OCI-LY1 (cell line): ENCODE measurements around the gene SGPL1.

Experiments
- H2AFZ ChIP-seq: fragments of 200-600 bp; sonication (generic), shearing (Covaris generic); 2 replicates; pipeline ENCODE4 v1.6.0; 2014; ENCODE audit warnings: antibody characterized with exemption, mild to moderate bottlenecking, low read length
- H3F3A ChIP-seq: fragments of 200-600 bp; sonication (generic), shearing (Covaris generic); 2 replicates; pipeline ENCODE4 v1.6.0; 2014; ENCODE audit warnings: mild to moderate bottlenecking, antibody characterized with exemption, low read length, moderate library complexity; ENCODE audit not compliant: insufficient read depth
- H3K27ac ChIP-seq: fragments of 200-600 bp; sonication (generic); 2 replicates; pipeline ENCODE4 v1.5.1; 2014; ENCODE audit warnings: low read length, mixed run types, mild to moderate bottlenecking, low read depth; ENCODE audit not compliant: poor library complexity, severe bottlenecking
- H3K27me3 ChIP-seq: fragments of 200-600 bp; sonication (generic); 2 replicates; pipeline ENCODE4 v1.6.0; 2014; ENCODE audit warnings: antibody characterized with exemption, mild to moderate bottlenecking, low read length, moderate library complexity; ENCODE audit not compliant: insufficient read depth
- H3K36me3 ChIP-seq: fragments of 200-600 bp; sonication (generic); 2 replicates; pipeline ENCODE4 v1.6.1; 2014; ENCODE audit warnings: mild to moderate bottlenecking, antibody characterized with exemption, low read length, moderate library complexity, mixed read lengths; ENCODE audit not compliant: insufficient read depth
- H3K4me1 ChIP-seq: fragments of 200-600 bp; sonication (generic); 2 replicates; pipeline ENCODE4 v1.5.1; 2014; ENCODE audit warnings: mild to moderate bottlenecking, low read length, moderate library complexity; ENCODE audit not compliant: insufficient read depth, severe bottlenecking
- H3K4me2 ChIP-seq: fragments of 200-600 bp; sonication (generic), shearing (Covaris generic); 2 replicates; pipeline ENCODE4 v1.6.1; 2014; ENCODE audit warnings: low read length
- H3K4me3 ChIP-seq: fragments of 200-600 bp; sonication (generic); 2 replicates; pipeline ENCODE4 v1.5.1; 2014; ENCODE audit warnings: low read length, low read depth, mild to moderate bottlenecking, mixed read lengths; ENCODE audit not compliant: poor library complexity, severe bottlenecking
- H3K79me2 ChIP-seq: fragments of 200-600 bp; shearing (Covaris generic); 2 replicates; pipeline ENCODE4 v1.6.1; 2016; ENCODE audit warnings: mixed run types, low read length, mixed read lengths; ENCODE audit not compliant: insufficient read depth
- H3K9ac ChIP-seq: fragments of 200-600 bp; sonication (generic), shearing (Covaris generic); 2 replicates; pipeline ENCODE4 v1.6.1; 2014; ENCODE audit warnings: mild to moderate bottlenecking, low read length, mixed read lengths
- H3K9me2 ChIP-seq: fragments of 200-600 bp; sonication (generic), shearing (Covaris generic); 2 replicates; pipeline ENCODE4 v1.6.1; 2014; ENCODE audit warnings: low read depth, mild to moderate bottlenecking, low read length, mixed read lengths
- H3K9me3 ChIP-seq: fragments of 200-600 bp; shearing (Covaris generic); 2 replicates; pipeline ENCODE4 v1.6.1; 2014; ENCODE audit warnings: low read length, mixed read lengths
- H4K20me1 ChIP-seq: fragments of 200-600 bp; sonication (generic), shearing (Covaris generic); 2 replicates; pipeline ENCODE4 v1.6.0; 2016; ENCODE audit warnings: mild to moderate bottlenecking, low read length; ENCODE audit not compliant: insufficient read depth
- CTCF ChIP-seq: fragments of 200-600 bp; sonication (generic), shearing (Covaris generic); IDR thresholded peaks from 2 replicates; pipeline ENCODE4 v1.5.1; 2017; ENCODE audit warnings: mild to moderate bottlenecking, antibody characterized with exemption, low read length, moderate library complexity, mixed read lengths
- EZH2 ChIP-seq: fragments of 200-600 bp; sonication (generic), shearing (Covaris generic); IDR thresholded peaks from 2 replicates; pipeline ENCODE4 v1.8.0; 2017; ENCODE audit warnings: borderline replicate concordance, mixed run types, mild to moderate bottlenecking, antibody characterized with exemption, low read length, moderate library complexity, mixed read lengths

Gene SGPL1

DNA sequence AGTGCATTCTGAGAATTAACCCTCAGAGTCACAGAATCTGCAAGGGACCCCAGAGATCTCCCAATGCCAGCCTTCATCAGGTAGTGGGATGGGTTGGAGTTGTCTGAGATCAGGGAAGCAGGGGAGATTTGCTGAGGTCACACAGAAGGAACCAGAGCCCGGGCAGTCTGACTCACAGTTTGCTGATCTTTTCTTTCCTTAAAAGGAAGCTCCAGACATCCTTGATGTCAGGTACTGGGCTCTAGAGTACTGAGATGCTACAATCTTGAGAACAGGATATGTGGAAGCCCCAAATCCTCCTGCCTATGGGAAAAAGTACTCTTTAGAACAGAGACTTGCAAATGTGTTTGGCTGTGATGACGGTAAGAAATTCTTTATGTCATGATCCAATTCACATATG lies 31.3 kb upstream of the SGPL1 start:
- peaks cover 6% of the 10 kb centered on the region; the same call in 1 of the 2 replicates for H3K27me3 ChIP-seq
- H4K20me1 ChIP-seq = no peaks in the 10 kb centered on the region
- no peak overlapping the region for H3K4me3 ChIP-seq
- no peaks in the 10 kb centered on the region for H3K36me3 ChIP-seq
- H3K27ac ChIP-seq = no peak overlapping the region
- no peaks in the 10 kb centered on the region for H3K79me2 ChIP-seq
- H3K9ac ChIP-seq = no peak overlapping the region
- no peak overlapping the region for H3K4me2 ChIP-seq
- no peaks in the 10 kb centered on the region for H3K4me1 ChIP-seq
- no peaks in the 10 kb centered on the region for H3K9me3 ChIP-seq
- H3K9me2 ChIP-seq = no peaks in the 10 kb centered on the region
- no peaks in the 10 kb centered on the region for H3F3A ChIP-seq
- no peak overlapping the region for H2AFZ ChIP-seq
- TF ChIP-seq EZH2 (no peak), CTCF (no peak)

- H3K4me1 ChIP-seq = no peaks in the 10 kb centered on the region
- H3K36me3 ChIP-seq = no peaks in the 10 kb centered on the region
- no peaks in the 10 kb centered on the region for H3K9me2 ChIP-seq
- H3K9me3 ChIP-seq = no peaks in the 10 kb centered on the region
- no peak within 1 kb of the TSS for H3K9ac ChIP-seq
- peaks cover 6% of the 10 kb centered on the region; the same call in 1 of the 2 replicates for H3K27me3 ChIP-seq
- TF ChIP-seq EZH2 = no peak
- TF ChIP-seq CTCF = no peak
- H2AFZ ChIP-seq = no peak within 1 kb of the TSS
- H3K4me3 ChIP-seq = no peak within 1 kb of the TSS
- no peaks in the 10 kb centered on the region for H3F3A ChIP-seq
- no peaks in the 10 kb centered on the region for H4K20me1 ChIP-seq
- no peak within 1 kb of the TSS for H3K4me2 ChIP-seq
- no peak within 1 kb of the TSS for H3K27ac ChIP-seq
- H3K79me2 ChIP-seq = no peaks in the 10 kb centered on the region
Measured at GRCh38 chr10:70785190-70785589, 30.6 kb upstream of the SGPL1 start, which contains the start of gene TBATA. Gene TBATA (minus strand): TSS chr10:70785377. CDS start chr10:70783379, 1,998 bp downstream.

DNA sequence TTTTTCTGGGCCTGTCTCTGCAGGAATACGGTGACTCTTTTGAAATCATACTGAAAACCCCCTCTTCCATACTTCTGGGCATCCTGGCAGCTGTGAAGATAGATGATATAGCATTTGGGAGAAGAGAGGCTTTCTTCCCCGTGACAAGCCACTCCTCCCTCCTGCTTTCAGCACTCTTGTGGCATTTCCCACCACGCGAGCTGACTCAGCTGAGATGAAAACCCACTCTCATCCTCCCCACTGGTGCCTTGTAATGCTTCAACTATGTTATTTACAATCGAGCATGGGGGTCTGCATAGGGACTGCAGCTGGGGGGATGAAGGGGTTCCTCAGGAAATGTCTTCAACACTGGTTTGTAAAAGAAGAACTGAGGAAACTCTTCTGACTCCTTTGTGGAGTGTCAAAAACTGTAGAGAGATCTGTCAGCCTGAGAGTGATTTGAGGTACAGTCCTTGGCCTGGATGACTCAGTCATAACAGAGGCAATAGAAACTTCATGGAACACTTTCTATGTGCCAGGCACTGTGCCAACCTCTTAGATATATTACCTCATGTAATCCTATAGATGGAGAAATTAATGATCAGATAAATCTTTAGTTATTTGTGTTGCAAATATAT lies 28.8 kb upstream of the SGPL1 start:
- TF ChIP-seq EZH2 (no peak), CTCF (no peak)
- Histone ChIP-seq H2AFZ (no peak overlapping the region), H3K4me3 (no peak overlapping the region), H3F3A (no peaks in the 10 kb centered on the region), H3K79me2 (no peaks in the 10 kb centered on the region), H4K20me1 (no peaks in the 10 kb centered on the region), H3K27ac (no peak overlapping the region), H3K9ac (no peak overlapping the region), H3K27me3 (peaks cover 6% of the 10 kb centered on the region; the same call in 1 of the 2 replicates), H3K4me1 (no peaks in the 10 kb centered on the region), H3K9me2 (no peaks in the 10 kb centered on the region), H3K4me2 (no peak overlapping the region), H3K9me3 (no peaks in the 10 kb centered on the region), H3K36me3 (no peaks in the 10 kb centered on the region)
